Fibroblast of lung (primary cell): ENCODE data around the gene CLSTN2. TPM values are rescaled to one million over a fixed set of nuclear protein-coding genes. Genes with fewer than 3 reads are reported as not detected.
A peak's percentile ranks its signal among the peaks of the same experiment; 100 is the strongest.

Experiments
- DNase-seq, 2 donors: peaks; one replicate each; pipeline versions ENCODE4 v3.0.0 to v3.0.0-alpha.2; 2010; ENCODE audit warnings: low read depth in 2 of 2
- H2AFZ ChIP-seq: 2 replicates; pipeline ENCODE4 v1.5.1; 2012; ENCODE audit warnings: low read length, control low read depth, inconsistent platforms
- H3K27ac ChIP-seq: 2 replicates; pipeline ENCODE4 v1.5.1; 2011; ENCODE audit warnings: low read length, control low read depth; ENCODE audit not compliant: insufficient read depth
- H3K27me3 ChIP-seq: 2 replicates; pipeline ENCODE4 v1.5.1; 2011; ENCODE audit warnings: mild to moderate bottlenecking, low read length; ENCODE audit not compliant: control insufficient read depth, insufficient read depth
- H3K36me3 ChIP-seq: 2 replicates; pipeline ENCODE4 v1.5.1; 2011; ENCODE audit warnings: low read length; ENCODE audit not compliant: control insufficient read depth, insufficient read depth
- H3K4me1 ChIP-seq: 2 replicates; pipeline ENCODE4 v1.5.1; 2011; ENCODE audit warnings: low read length; ENCODE audit not compliant: control insufficient read depth, insufficient read depth; ENCODE audit errors: extremely low read depth
- H3K4me2 ChIP-seq: 2 replicates; pipeline ENCODE4 v1.5.1; 2011; ENCODE audit warnings: low read length, control low read depth; ENCODE audit not compliant: insufficient read depth; ENCODE audit errors: extremely low read depth
- H3K4me3 ChIP-seq, 4 experiments: fragments of 200-600 bp in 1 of 4; sonication (generic) in 1 of 4; replicated peaks in 1 of 4; 2 replicates each; pipeline ENCODE4 v1.5.1; 2011 to 2016; ENCODE audit warnings: low read length in 4 of 4, low read depth in 3 of 4, mild to moderate bottlenecking in 3 of 4, control low read depth in 2 of 4, inconsistent platforms in 1 of 4, mixed read lengths in 1 of 4; ENCODE audit not compliant: insufficient read depth in 1 of 4; ENCODE audit errors: control extremely low read depth in 1 of 4
- H3K79me2 ChIP-seq: 2 replicates; pipeline ENCODE4 v1.5.1; 2012; ENCODE audit warnings: mild to moderate bottlenecking, low read length, inconsistent platforms; ENCODE audit not compliant: control insufficient read depth, insufficient read depth
- H3K9ac ChIP-seq: 2 replicates; pipeline ENCODE4 v1.5.1; 2011; ENCODE audit warnings: mild to moderate bottlenecking, low read length, control low read depth; ENCODE audit not compliant: insufficient read depth
- H3K9me3 ChIP-seq: 2 replicates; pipeline ENCODE4 v1.5.1; 2012; ENCODE audit warnings: low read depth, low read length; ENCODE audit not compliant: control insufficient read depth, insufficient read depth
- H4K20me1 ChIP-seq: 2 replicates; pipeline ENCODE4 v1.5.1; 2011; ENCODE audit warnings: low read length; ENCODE audit not compliant: control insufficient read depth, insufficient read depth; ENCODE audit errors: extremely low read depth
- CTCF ChIP-seq, 2 donors: IDR thresholded peaks in 1 of 2; conservative IDR thresholded peaks in 1 of 2; 1 replicate in 1 of 2; 2 replicates in 1 of 2; pipeline ENCODE4 v1.5.1; 2011 to 2012; ENCODE audit warnings: low read length in 2 of 2, control low read depth in 1 of 2, inconsistent platforms in 1 of 2, low read depth in 1 of 2, mild to moderate bottlenecking in 1 of 2
- EZH2 ChIP-seq: IDR thresholded peaks from 2 replicates; pipeline ENCODE4 v1.5.1; 2012; ENCODE audit warnings: low read length, control low read depth, mild to moderate bottlenecking; ENCODE audit errors: missing control alignments
- polyA plus RNA-seq, 2 donors: library from polyadenylated mRNA; depleted of rRNA in 1 of 2; stranded (reverse) in 1 of 2; unstranded in 1 of 2; fragments of >200 nt; gene quantifications; 2 replicates each; pipeline ENCODE4 v1.2.1, GENCODE V29; 2011 to 2012; ENCODE audit warnings: missing spikeins in 1 of 2
- total RNA-seq: library from RNA; depleted of rRNA; stranded (reverse); fragments of >200 nt; gene quantifications from 2 replicates; pipeline ENCODE4 v1.2.1, GENCODE V29; 2014

Gene CLSTN2
- total and polyA plus RNA-seq, 2 donors (not counting 1 experiment from before 2014, with no cell fraction given): under 0.01 to 1.3 TPM

GRCh38 chr3:139897759-139898158, 37.2 kb upstream of the CLSTN2 start:
- Histone ChIP-seq H3K4me3 (no peak overlapping the region), H3K36me3 (no peaks in the 10 kb centered on the region), H3K27ac (no peak overlapping the region), H4K20me1 (no peaks in the 10 kb centered on the region), H3K4me2 (no peak overlapping the region), H3K27me3 (no peaks in the 10 kb centered on the region), H3K9ac (no peak overlapping the region), H3K9me3 (no peaks in the 10 kb centered on the region), H3K4me1 (no peaks in the 10 kb centered on the region), H2AFZ (no peak overlapping the region), H3K79me2 (no peaks in the 10 kb centered on the region)
- no peak for TF ChIP-seq CTCF (conservative IDR thresholded peaks at IDR 0.05 in 1 of 2, IDR thresholded peaks at IDR 0.05 in 1 of 2; ENCODE audit: low read depth in 1 of 2, low read length in 2 of 2)
- TF ChIP-seq EZH2: no peak
- DNase-seq: no peak

- peak; percentile 4 to 82 for DNase-seq
- Histone ChIP-seq H2AFZ (no peak overlapping the region), H3K36me3 (no peaks in the 10 kb centered on the region), H3K4me1 (no peaks in the 10 kb centered on the region), H3K4me2 (no peak overlapping the region), H3K9ac (no peak overlapping the region), H4K20me1 (no peaks in the 10 kb centered on the region), H3K27me3 (no peaks in the 10 kb centered on the region), H3K27ac (no peak overlapping the region), H3K79me2 (no peaks in the 10 kb centered on the region), H3K4me3 (no peak overlapping the region), H3K9me3 (no peaks in the 10 kb centered on the region)
- no peak for TF ChIP-seq EZH2
- TF ChIP-seq CTCF (conservative IDR thresholded peaks at IDR 0.05 in 1 of 2, IDR thresholded peaks at IDR 0.05 in 1 of 2; ENCODE audit: low read depth in 1 of 2, low read length in 2 of 2): no peak
These were observed 28.6 kb upstream of the CLSTN2 start for GRCh38 chr3:139906418-139906817.

- no peak for TF ChIP-seq EZH2
- TF ChIP-seq CTCF (conservative IDR thresholded peaks at IDR 0.05 in 1 of 2, IDR thresholded peaks at IDR 0.05 in 1 of 2; ENCODE audit: low read depth in 1 of 2, low read length in 2 of 2): no peak
- Histone ChIP-seq H3K4me3 (no peak overlapping the region), H3K4me2 (no peak overlapping the region), H2AFZ (no peak overlapping the region), H4K20me1 (no peaks in the 10 kb centered on the region), H3K36me3 (no peaks in the 10 kb centered on the region), H3K9me3 (no peaks in the 10 kb centered on the region), H3K27me3 (no peaks in the 10 kb centered on the region), H3K27ac (no peak overlapping the region), H3K79me2 (no peaks in the 10 kb centered on the region), H3K4me1 (no peaks in the 10 kb centered on the region), H3K9ac (no peak overlapping the region)
- DNase-seq: no peak
These were observed 25.2 kb upstream of the CLSTN2 start for GRCh38 chr3:139909811-139910210.
